ENCODE data around the gene MAFF.

Gene MAFF

DNA sequence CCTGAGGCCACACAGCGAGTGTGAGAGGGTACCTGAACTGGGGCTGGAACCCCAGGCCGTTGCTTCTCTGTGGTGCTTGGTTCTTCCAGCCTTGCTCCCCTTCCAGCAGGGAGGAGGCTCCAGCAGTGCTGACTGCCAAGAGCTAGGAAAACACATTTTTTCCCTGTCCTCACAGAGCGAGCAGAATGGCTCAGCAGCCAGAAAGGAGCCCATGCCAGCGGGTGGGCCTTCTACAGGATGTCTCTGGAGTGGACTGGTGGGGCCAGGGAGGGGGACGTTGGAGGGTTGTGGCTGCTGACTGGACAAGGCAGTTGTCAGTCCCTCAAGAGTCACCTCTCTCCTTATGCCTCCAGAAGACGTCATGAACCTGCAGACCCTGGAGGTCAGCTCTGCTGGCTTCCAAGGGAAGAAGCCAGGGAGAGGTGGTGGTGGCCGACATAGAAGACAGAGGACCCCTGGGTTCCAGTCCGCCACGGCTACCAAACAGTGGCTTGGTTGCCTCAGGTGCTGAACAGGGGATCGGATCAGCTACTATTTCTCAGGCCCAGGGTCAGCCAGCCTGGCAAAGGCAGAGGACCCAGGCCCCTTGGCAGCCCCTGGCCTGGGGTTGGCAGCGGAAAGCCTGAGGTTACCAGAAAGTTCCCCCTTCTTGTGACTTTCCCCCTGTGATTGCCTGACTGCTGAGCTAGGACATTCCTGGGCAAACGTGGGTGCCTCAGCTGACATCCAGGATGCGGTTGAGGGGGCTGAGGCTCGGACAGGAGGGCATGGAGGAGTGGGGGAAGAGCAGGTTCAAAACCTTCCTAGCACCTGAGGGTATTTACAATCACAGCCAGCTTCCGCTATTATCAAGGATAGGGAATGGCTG is 3.7 kb downstream of the MAFF start:
- DNase-seq: peak; percentile 71

DNA sequence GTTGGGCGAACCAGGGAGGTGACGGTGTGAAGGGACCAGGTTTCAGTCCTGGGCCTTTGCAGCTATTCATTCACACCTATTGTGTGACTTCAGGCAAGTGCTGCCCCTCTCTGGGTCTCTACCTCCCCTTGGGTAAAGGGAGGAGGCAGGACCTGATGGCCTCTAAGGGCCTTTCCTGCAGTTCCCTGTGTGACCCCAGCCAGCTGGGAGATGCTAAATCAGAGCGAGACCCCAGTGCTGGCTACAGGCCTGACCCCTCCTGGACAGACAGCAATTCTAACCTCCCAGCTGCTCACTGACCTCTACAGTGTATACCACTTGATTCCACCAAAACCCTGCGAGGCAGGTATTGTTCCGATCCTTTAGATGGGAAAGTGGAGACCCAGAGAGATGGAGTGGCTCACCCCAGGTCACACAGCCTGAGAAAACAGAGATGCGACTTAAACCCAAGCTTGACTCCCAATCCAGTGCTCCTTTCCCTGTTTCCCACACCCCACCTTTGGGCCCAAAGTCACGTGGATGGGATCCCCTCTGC is 6.2 kb downstream of the MAFF start:
- no peak for DNase-seq

DNA sequence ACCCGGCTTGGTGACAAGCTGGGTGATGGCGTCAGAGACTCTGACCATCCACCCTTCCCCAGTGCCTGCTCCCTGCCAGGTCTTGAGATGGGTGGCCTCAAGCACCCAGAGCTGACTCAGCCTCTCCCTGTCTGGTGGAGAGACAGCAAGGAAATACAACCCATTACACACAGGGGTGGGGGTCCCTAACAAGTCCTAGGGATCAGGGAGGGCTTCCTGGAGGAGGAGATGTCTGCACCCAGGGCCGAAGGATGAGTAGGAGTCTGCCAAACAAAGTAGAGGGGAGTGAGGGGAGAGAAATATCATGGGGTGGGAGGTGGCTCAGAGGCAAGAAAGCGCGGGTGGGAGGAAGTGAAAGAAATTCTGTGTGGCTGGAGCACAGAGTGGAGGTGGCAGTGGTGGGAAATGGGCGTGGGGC is 6.8 kb downstream of the MAFF start:
- DNase-seq: no peak

DNA sequence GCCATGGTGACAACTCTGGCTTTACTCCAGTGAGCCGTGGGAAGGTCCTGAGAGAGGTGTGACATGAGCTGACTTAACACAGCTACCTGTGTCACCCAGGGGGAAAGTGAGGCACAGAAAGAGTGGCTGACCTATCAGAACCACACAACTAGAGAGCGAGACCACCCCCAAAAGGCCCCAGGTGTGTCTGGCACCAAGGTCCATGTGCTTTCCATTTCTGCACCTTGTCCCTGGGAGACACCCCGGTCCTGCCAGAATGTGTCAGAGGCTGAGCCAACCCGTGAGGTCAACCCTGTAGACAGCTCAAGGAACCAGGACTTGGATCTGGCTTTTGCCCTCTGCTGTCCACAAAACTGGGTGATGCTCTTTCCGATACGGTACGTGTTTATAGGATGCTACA is 9.8 kb downstream of the MAFF start:
- DNase-seq: no peak

DNA sequence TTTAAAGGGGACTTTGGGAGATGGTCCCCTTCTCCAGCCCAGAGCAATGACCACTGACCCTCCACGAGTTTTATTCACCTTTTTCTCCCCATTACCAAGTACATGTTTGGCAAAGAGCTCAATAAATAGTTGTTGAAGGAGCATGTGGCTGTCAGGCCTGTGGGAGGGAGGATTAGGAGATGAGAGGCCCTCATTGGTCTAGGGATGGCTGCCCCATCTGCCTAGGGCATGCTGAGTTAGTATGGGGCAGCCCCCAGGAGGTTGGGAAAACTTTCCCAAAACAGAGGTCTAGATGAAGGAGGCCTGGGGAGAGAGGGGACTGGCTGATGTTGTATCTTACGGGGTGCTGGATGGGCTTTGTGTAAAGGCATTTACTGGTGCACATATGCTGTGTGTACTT is 10.6 kb downstream of the MAFF start:
- no peak for DNase-seq

DNA sequence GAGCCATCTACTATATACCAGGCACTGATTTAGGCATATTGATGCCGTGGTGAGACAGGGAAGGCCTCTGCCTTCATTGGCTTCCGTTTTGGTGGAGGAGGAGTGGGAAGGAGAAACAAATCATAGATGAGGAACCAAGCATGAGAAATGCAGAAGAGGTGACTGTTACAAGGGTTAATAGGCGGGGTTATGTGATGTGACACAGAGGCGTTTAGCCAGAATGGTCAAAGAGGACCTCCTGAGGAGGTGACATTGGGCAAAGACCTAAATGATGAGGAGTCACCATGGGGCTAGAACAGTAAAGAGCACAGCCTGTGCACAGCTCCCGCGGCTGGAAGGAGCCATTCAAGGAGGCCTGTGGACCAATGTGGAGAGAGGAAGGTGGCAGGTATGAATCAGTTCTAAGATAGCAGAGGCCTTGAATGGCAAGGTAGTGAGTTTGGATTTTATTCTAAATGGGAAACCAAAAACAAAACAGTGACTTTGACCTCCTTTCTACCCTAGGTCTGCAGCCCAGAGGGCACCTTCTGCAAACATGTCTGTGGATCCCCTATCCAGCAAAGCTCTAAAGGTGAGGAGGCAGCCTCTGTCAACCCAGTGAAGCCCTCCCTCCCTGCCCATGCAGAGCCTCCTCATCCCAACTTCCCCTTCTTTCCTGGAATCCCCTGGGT is 11.7 kb downstream of the MAFF start:
- DNase-seq: no peak

DNA sequence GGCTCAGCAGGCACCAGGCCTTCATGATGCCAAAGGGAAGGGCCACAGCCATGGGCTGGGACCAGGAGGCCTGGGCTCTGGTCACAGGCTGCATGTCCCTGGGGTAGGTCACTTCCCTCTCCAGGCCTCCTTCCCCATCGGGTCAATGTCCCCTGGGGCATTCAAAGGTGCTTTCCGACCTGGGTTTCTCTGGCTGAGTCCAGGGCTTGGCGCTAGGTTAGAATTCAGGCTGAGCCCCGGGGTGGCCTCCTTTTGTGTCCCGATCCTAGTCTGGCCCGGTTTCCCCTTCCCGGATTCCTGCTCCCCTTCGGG is 12.2 kb downstream of the MAFF start:
- no peak for DNase-seq

DNA sequence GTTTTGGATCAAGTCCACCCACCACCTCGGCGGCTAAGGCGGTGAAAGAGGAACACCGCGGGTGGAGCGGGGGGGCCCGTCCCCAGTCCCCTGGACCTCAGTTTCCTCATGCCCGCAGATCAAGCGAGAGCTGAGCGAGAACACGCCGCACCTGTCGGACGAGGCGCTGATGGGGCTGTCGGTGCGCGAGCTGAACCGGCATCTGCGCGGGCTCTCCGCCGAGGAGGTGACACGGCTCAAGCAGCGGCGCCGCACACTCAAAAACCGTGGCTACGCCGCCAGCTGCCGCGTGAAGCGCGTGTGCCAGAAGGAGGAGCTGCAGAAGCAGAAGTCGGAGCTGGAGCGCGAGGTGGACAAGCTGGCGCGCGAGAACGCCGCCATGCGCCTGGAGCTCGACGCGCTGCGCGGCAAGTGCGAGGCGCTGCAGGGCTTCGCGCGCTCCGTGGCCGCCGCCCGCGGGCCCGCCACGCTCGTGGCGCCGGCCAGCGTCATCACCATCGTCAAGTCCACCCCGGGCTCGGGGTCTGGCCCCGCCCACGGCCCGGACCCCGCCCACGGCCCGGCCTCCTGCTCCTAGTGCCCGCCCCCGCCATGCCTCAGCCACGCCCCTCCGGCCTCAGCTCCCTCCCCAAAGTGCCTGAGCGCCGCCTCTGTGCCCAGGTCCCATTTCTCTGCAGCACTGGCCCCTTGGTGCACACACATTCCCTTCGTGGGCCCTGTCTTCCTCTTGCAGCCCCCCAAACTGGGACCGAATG is 12.7 kb downstream of the MAFF start:
- peak; percentile 87 for DNase-seq

DNA sequence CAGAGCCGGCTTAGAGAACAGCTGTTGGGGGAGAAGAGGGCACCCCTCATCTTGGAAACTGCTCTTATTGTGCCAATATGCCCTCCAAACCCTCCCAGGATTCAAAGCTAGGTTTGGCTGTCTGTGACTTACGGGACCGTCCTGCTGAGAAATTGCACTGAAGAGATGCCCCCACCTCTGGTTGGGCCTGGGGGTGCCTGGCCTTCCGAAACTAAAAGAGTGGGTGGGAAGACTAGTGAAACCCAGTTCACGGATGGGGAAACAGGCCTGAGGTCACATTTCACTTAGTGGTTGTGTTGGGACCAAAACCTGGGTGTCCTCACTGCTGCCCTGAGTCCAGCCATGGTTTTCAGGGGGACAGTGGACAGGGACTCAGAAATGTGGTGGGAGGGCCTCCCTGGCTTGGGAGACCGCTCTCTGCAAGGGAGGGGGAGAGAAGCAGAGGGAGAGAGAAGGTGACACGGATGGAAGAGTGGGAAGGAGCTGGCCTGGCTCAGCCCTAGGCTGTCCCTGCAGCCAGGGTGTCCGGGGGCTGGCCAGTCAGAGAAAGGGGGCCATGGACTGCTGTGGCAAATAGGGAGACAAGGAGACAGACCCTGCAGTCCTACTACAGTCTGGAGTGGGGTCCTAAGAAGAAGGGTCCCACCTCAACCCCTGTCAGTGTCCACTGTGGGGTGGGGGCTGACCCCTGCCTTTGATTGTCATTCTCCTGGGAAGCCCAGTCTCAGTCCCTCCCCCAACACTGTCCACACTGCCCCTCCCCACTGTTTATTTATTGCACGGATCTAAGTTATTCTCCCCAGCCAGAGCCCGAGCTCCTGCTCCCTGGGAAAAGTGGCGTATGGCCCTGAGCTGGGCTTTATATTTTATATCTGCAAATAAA is 13.6 kb downstream of the MAFF start:
- DNase-seq: no peak

DNA sequence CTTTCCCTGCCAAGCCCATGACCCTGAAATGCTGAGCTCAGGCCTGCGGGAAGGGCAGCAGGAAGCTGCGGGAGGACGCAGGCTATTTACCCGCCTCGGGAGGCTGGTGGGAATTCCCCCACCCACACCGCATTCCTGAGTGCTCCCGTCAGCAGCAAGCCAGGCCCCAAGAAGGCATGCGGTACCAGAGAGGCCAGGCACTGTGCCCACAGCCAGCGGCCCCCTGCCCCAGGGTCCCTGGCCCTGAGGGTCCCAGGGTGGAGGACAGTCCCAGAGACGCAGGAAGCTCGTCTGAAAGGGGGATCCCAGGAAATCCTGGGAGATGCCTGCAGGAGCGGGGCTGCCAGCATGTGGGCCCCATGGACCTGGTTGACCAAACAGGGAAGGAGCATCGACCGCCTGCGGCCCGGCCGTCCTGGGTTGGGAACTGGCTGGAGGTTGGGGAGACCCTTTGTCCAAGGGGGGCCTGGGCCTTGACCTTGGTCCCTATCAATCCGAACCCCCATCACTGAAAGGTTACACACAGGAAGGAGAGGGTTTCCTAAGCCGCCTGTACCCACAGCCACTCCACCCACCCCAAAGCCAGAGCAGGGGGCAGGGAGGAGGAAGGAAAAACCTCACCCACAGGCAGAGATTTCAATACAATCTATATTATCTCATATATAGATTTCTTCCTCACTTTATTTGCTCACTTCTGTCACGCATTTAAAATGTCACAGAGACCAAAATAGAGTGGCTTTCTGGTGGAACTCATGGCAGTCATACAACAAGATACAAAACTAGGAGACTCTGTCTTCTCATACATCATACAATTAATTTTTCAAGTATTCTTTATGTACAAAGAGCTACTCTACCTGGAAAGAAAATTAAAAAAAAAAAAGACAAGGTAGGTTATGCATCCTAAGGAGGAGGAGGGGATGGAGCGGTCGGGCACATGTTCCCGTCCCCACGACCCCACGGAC is 17.1 kb downstream of the MAFF start:
- DNase-seq: peak; percentile 76

DNA sequence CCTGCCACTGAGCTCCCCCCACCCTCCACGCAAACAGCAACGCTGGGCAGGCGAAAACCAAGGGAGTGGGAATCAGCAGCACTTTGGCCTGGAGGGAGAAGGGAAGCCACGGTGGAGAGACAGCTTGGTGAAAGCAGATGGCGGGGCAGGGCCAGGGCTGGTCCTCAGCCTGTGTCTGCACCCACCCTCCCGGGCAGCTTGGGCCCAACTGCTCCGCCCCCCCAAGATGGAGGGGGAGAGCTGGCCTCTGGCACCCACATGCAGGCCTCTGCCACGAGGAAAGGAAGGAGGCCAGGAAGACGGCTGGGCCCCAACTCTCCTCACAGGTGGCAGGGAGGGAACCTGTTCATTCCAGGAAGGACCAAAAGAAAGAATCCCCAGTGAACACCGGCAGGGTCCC is 17.8 kb downstream of the MAFF start:
- peak; percentile 44 for DNase-seq

DNA sequence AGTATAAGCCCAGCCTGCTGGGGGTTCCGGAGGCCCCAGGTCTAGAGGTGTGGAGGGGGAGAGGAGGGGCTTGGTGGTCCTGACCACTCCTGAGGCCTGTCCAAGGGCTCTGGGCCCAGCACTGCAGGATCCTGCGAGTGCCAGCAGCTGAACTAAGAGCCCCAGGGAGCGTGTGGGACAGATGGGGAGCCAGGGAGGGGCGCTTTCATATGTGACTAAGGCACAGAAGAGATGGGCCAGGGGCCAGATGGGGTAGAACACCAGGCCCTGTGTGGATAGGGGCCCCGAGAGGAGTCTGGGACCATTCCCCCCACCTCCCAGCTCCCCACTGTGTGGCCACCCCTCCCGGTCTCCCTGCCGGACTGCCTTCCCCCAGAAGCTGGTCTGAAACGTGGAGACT is 18.4 kb downstream of the MAFF start:
- no peak for DNase-seq

DNA sequence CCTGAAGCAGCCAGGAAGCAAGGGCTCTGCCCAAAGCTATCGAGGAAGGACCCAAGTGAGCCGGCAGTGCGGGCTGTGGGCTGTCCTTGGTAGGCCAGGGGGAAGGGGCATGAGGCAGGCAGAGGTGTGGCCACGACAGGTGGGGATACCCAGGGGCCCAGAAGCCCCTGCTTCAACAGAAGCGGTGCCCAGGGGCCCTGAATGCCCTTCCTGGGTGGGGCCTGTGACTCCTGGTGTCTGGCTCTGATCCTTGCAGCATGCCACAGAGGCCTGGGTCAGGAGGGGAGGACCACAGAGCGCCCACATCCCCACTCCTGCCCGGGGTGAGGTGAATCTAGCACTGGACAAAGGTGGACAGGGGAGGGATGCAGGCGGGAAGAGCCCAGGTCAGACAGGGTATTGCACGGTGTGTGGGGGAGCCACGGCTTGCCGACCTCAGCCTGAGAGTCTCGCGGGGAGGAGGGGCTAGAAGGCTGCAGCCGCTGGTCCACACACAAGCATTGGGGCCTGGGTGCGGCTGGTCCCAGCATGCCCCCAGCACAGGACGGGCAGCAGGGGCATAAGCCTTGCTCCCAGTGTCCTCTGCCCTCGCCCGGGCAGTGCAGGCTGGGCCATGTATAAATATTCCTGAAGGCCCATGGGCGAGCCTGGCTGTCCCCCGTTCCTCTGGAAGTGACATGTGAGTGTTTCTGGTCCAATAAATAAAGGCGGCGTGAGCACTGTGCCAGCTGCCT is 19.0 kb downstream of the MAFF start:
- DNase-seq: no peak

DNA sequence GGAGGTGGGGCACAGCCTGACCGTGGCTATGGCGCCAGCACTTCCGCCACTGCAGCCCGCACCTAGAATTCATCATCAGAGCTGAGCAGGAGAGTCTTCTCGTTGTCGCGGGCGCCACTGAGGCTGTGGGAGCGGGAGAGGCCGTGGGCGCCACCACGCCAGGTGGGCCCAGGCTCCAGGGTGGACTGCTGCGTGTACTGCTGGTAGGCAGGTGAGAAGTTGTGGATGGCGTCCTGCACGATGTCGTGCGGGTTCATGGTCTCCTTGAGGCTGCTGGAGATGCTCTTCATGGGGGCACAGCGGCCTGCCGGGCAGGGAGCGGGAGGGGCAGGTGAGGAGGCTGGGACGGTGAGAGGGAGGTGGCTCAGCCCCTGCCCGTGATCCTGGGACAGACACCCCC is 19.6 kb downstream of the MAFF start:
- no peak for DNase-seq

DNA sequence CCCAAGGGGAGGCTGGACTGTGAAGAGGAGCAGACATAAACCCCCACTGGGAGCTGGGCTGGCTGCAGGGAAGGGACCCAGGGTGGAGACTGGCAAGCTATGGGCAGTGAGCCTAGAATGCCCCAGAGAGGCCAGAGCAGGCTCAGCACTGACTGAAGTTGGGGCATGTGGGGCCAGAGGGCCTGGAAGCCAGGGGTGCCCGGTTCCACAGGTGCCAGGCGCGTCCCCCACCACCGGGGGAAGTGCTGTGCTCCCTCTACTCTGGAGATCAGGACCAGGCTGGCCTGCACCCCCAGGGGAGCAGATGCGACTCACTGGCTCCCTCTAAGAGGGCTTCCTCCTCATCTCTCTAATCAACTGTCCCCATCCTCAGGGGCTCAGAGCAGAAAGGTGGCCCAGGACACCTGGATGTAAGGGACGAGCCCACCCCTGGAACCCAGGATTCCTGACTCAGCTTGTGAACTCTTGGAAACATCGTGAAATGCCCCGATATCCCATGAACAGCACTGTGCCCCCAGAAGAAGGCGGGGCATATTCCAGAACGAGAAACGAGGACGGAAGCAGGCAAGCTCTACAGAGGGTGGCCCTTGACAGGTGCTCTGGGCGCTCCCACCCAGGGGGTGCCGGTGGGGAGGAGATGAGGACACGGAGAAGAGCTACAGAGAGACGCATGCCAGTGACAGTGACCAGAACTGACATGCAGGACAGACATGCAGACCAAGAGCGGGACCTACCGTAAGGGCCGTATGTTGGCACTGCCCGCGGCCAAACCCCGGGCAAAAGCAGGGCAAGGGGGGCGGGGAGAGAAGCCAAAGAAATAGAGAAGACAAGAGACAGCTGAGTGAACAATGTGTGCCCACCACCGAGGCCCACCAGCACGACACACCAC is 20.4 kb downstream of the MAFF start:
- DNase-seq: no peak

DNA sequence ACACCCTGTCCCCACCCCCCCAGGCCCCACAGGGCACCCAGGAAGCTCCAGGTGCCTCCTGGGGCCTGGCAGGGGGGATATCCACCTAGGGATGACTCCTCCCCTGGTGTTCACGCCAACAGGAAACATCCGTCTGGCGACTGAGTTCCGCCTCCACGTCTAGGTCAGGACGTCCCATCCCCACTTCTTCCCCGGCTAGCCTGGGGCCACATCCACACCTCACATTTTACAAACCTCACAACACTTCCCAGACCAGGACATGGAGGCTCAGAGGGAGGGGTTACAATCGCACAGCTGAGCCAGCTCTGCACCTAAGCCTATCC is 21.0 kb downstream of the MAFF start:
- DNase-seq: no peak

DNA sequence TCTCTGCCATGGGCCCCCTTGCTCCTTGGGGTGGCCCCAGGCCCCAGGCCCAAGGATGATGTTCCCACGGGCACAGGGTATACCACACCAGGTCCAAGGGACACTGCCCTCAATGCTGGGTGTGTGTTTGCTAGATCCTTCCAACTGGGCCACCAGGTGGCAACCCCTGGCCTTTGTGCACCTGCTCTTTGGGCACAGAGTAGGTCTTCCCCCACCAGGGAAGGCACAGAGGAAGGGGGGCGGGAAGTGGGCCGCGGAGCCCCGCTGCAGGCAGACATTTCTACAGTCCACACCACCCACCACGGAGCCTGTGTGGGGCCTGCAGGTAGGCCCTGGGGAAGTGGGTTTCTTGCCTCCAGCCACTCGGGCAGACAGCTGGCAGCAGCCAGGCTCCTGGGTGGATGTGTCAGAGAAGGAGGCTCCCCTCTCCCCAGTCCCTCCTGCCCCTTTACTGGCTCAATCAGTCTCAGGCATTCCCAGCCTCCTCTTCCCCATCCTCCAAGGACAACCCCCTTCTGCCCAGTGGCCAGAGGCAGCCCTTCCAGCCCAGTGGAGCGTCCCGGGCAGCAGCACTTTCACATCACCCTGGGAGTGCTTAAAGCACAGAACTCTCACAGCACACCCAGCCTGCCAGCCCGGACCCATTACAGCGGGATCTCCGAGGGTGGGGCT is 21.6 kb downstream of the MAFF start:
- DNase-seq: no peak

DNA sequence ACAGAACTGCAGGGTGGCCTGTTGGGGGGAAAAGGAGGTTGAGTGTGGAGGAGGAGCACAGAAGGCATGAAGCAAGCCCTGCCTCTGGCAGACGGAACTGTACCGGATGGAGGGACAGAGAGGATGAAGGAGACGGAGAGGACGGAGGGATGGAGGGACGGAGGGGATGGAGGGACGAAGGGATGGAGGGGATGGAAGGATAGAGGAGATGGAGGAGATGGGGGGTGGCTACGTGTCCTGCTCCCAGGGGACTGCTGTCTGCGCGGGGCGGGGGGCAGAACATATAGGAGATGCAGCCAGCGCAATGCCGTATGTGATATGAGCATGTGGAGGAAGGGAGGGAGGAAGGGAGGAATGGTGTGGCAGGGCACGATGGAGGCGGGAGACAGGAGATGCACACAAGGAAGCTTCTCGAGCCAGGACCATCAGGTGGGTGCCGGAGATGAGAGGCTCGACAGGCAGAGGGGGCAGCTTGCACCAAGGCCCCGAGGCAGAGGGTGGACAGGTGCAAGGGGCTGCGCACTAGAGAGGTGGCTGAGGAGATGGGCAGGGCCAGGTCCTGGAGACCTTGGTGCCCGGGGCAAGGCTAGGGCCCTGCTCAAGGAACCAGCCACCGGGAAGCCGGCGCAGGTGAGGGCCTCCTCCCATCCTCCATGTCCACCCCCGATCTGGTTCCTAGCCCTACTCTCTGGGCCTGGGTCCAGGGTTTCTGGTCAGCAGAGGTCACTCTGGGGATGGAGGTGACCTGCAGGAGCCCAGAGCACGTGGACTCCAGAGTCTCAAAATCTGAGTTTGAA is 25.3 kb downstream of the MAFF start:
- no peak for DNase-seq
